A673 (cell line): ENCODE data around the gene IGLON5.

Source experiments
- CTCF ChIP-seq: fragments of 300-800, 200-600 bp; sonication (generic); conservative IDR thresholded peaks from 2 replicates; pipeline ENCODE4 v1.5.1; 2017; ENCODE audit warnings: low read depth, mild to moderate bottlenecking, antibody characterized with exemption, low read length, moderate library complexity, mixed read lengths
- EZH2 ChIP-seq: fragments of 200-600 bp; sonication (generic); IDR thresholded peaks from 2 replicates; pipeline ENCODE4 v1.6.1; 2017; ENCODE audit warnings: borderline replicate concordance, low read depth, mild to moderate bottlenecking, mixed read lengths, antibody characterized with exemption, low read length; ENCODE audit not compliant: poor library complexity, severe bottlenecking

- TF ChIP-seq CTCF = no peak
- no peak for TF ChIP-seq EZH2
Observed at GRCh38 chr19:51354742-51355148, 43.3 kb downstream of the IGLON5 start.
